ENCODE measurements around the gene MGLL. TPM values are rescaled to one million over a fixed set of nuclear protein-coding genes. Genes with fewer than 3 reads are reported as not detected.

Gene MGLL
- total and polyA plus RNA-seq, 9 donors: 4.5 to 22.4 (median 13.3) TPM

DNA sequence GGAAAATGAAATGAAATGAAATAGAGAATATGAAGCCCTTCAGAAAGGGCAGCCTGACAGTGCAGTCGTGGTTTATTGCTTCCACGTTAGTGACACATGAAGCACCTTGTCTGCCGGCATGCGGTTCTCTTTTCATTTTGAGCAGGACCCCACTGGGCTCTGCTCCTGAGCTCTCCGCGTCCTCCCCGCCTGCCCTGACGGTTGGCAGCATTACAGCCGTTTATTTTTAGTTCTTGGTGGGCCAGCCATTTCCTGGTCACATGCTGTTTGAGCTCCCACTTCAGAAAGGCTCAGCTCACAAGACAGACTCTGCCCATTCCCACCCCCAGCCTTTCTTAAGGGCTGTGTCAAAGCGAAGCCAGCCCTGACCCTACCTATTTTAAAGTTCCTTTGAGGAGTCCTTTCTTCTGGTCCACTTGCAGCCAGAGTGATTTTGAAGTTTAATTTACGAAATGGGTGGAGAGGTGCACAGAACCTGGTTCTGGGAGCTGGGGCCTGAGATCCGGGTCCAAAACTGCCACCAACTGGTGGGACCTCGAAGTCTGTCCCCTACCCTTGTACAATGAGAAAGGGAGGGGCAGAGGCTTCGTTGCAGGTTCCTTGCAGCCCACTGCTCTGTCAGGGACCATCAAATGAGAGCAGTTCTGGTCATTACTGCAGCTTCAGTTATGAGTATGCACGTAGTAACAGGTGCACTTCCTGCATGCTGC lies 60.1 kb downstream of the MGLL start:
- WGBS, 3 donors: 21 to 34% (median 25%) methylated on average over 15 of the region's 15 CpGs
- TF ChIP-seq, protein P1, sequence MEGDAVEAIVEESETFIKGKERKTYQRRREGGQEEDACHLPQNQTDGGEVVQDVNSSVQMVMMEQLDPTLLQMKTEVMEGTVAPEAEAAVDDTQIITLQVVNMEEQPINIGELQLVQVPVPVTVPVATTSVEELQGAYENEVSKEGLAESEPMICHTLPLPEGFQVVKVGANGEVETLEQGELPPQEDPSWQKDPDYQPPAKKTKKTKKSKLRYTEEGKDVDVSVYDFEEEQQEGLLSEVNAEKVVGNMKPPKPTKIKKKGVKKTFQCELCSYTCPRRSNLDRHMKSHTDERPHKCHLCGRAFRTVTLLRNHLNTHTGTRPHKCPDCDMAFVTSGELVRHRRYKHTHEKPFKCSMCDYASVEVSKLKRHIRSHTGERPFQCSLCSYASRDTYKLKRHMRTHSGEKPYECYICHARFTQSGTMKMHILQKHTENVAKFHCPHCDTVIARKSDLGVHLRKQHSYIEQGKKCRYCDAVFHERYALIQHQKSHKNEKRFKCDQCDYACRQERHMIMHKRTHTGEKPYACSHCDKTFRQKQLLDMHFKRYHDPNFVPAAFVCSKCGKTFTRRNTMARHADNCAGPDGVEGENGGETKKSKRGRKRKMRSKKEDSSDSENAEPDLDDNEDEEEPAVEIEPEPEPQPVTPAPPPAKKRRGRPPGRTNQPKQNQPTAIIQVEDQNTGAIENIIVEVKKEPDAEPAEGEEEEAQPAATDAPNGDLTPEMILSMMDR (IDR thresholded peaks at IDR 0.05): no peak
- TF ChIP-seq EP300 (IDR thresholded peaks at IDR 0.05) (no peak), POLR2A (IDR thresholded peaks at IDR 0.05) (no peak)
- H3K9me3 ChIP-seq: no peaks in the 10 kb centered on the region
- H3K4me3 ChIP-seq: no peak overlapping the region
- peak in 3 of 5 donors; percentile 27 to 50 (median 44) for DNase-seq
- peaks cover 7% of the 10 kb centered on the region for H3K4me1 ChIP-seq (ENCODE audit: insufficient read depth)
- H3K27ac ChIP-seq: no peak overlapping the region
- no peaks in the 10 kb centered on the region for H3K27me3 ChIP-seq
- H3K36me3 ChIP-seq: no peaks in the 10 kb centered on the region
- intact Hi-C loops (cut with DNase I): no loop called here

GRCh38 chr3:127761441-127761801 lies 60.9 kb downstream of the MGLL start:
- Histone ChIP-seq H3K27ac (no peak overlapping the region), H3K27me3 (no peaks in the 10 kb centered on the region), H3K36me3 (no peaks in the 10 kb centered on the region), H3K4me3 (no peak overlapping the region), H3K4me1 (ENCODE audit: insufficient read depth) (peaks cover 7% of the 10 kb centered on the region), H3K9me3 (no peaks in the 10 kb centered on the region)
- no peak for DNase-seq
- intact Hi-C loops (cut with DNase I): no loop called here
- TF ChIP-seq POLR2A (IDR thresholded peaks at IDR 0.05) (no peak), EP300 (IDR thresholded peaks at IDR 0.05) (no peak)
- TF ChIP-seq, protein P1 (IDR thresholded peaks at IDR 0.05): no peak
- 77 to 92% (median 89%) methylated on average over 12 of the region's 12 CpGs for WGBS, 3 donors

DNA sequence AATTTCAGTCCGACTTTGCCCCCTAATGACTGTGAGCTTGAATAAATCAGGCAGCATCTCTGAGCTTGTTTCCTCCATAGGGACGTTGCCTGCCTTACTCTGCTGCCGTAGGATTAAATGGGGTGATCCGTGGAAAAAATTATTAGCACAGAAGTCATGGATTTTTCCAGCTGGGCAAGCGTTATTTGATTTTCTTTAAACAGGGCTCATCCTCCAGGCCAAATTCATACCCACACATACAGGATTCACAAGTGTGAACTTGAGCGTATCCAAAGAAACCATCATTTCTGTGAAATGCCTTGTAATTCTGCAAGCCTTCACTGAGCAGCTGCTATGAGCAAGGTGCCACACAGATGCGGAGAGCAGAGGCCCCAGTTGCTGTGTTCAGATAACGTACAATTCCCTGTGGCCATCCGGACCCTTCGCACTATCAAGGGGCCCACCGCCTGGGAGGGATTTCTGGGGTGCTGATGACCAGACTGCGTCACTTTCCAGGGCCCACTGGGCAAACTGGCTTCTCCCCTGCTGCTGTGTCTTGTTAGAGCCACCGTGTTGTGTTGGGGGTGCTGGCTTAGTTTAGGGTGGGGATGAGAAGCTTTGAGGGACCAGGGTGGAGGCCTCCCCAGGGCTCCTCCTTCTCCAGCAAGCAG lies 61.4 kb downstream of the MGLL start:
- peaks cover 7% of the 10 kb centered on the region for H3K4me1 ChIP-seq (ENCODE audit: insufficient read depth)
- H3K9me3 ChIP-seq: no peaks in the 10 kb centered on the region
- no peak for DNase-seq
- no peaks in the 10 kb centered on the region for H3K27me3 ChIP-seq
- intact Hi-C loops (cut with DNase I): no loop called here
- H3K36me3 ChIP-seq: no peaks in the 10 kb centered on the region
- no peak overlapping the region for H3K4me3 ChIP-seq
- no peak for TF ChIP-seq POLR2A (IDR thresholded peaks at IDR 0.05)
- WGBS, 3 donors: 89 to 95% (median 93%) methylated on average over 13 of the region's 13 CpGs
- H3K27ac ChIP-seq: no peak overlapping the region

GRCh38 chr3:127760361-127760760 lies 62.0 kb downstream of the MGLL start:
- TF ChIP-seq, protein P1 (IDR thresholded peaks at IDR 0.05): no peak
- TF ChIP-seq POLR2A (IDR thresholded peaks at IDR 0.05) (no peak), EP300 (IDR thresholded peaks at IDR 0.05) (no peak)
- Histone ChIP-seq H3K27me3 (no peaks in the 10 kb centered on the region), H3K9me3 (no peaks in the 10 kb centered on the region), H3K4me3 (no peak overlapping the region), H3K27ac (no peak overlapping the region), H3K36me3 (no peaks in the 10 kb centered on the region), H3K4me1 (ENCODE audit: insufficient read depth) (peaks cover 7% of the 10 kb centered on the region)
- intact Hi-C loops (cut with DNase I): no loop called here
- WGBS, 3 donors: 93 to 95% (median 94%) methylated on average over 7 to 14 of the region's 14 CpGs
- no peak for DNase-seq

GRCh38 chr3:127759826-127760225 lies 62.5 kb downstream of the MGLL start:
- no peak for TF ChIP-seq POLR2A (IDR thresholded peaks at IDR 0.05)
- TF ChIP-seq, protein P1 (IDR thresholded peaks at IDR 0.05): no peak
- TF ChIP-seq EP300 (IDR thresholded peaks at IDR 0.05): no peak
- Histone ChIP-seq H3K9me3 (no peaks in the 10 kb centered on the region), H3K4me1 (ENCODE audit: insufficient read depth) (peaks cover 7% of the 10 kb centered on the region), H3K27me3 (no peaks in the 10 kb centered on the region), H3K36me3 (no peaks in the 10 kb centered on the region), H3K27ac (no peak overlapping the region), H3K4me3 (no peak overlapping the region)
- intact Hi-C loops (cut with DNase I): loop anchor here in 1 of 4 donors (10.0 kb wide), 1 partner anchor 65 kb away; the partner anchor contains the start of gene MGLL
- 70 to 76% (median 75%) methylated on average over 8 of the region's 8 CpGs for WGBS, 3 donors
- no peak for DNase-seq

All from ovary (tissue), 9 donors.